Neural cell (in vitro differentiated cells): Measurements from ENCODE around the gene ESPL1. TPM values are rescaled to one million over a fixed set of nuclear protein-coding genes. Genes with fewer than 3 reads are reported as not detected.

Source experiments
- H2AFZ ChIP-seq: fragments of 200-600, 300-800 bp; sonication (generic), shearing (Covaris generic); 2 replicates; pipeline ENCODE4 v1.6.0; 2014; ENCODE audit warnings: low read depth, mild to moderate bottlenecking, antibody characterized with exemption, low read length, moderate library complexity
- H3F3A ChIP-seq: fragments of 200-600 bp; shearing (Covaris generic); 2 replicates; pipeline ENCODE4 v1.6.1; 2016; ENCODE audit warnings: mild to moderate bottlenecking, moderate library complexity, mixed read lengths, antibody characterized with exemption, low read length; ENCODE audit not compliant: insufficient read depth, poor library complexity, severe bottlenecking
- H3K27ac ChIP-seq: fragments of 200-600, 300-800 bp; sonication (generic), shearing (Covaris generic); 2 replicates; pipeline ENCODE4 v1.5.1; 2014; ENCODE audit warnings: mild to moderate bottlenecking, low read length, moderate library complexity
- H3K27me3 ChIP-seq: fragments of 300-800, 200-600 bp; sonication (generic), shearing (Covaris generic); 2 replicates; pipeline ENCODE4 v1.6.0; 2014; ENCODE audit warnings: mild to moderate bottlenecking, low read depth, low read length, moderate library complexity; ENCODE audit not compliant: insufficient read depth
- H3K36me3 ChIP-seq: fragments of 300-800, 200-600 bp; sonication (generic), shearing (Covaris generic); 2 replicates; pipeline ENCODE4 v1.5.1; 2014; ENCODE audit warnings: mild to moderate bottlenecking, antibody characterized with exemption, low read length, moderate library complexity; ENCODE audit not compliant: insufficient read depth
- H3K4me2 ChIP-seq: fragments of 300-800, 200-600 bp; sonication (generic), shearing (Covaris generic); 2 replicates; pipeline ENCODE4 v1.6.0; 2014; ENCODE audit warnings: mild to moderate bottlenecking, low read length
- H3K4me3 ChIP-seq: fragments of 300-800, 200-600 bp; sonication (generic), shearing (Covaris generic); 2 replicates; pipeline ENCODE4 v1.5.1; 2014; ENCODE audit warnings: mild to moderate bottlenecking, low read length, moderate library complexity
- H3K79me2 ChIP-seq: fragments of 200-600 bp; shearing (Covaris generic); replicated peaks from 2 replicates; pipeline ENCODE4 v1.6.0; 2014; ENCODE audit warnings: mild to moderate bottlenecking, low read length, moderate library complexity; ENCODE audit not compliant: insufficient read depth
- H3K9ac ChIP-seq: fragments of 300-800, 200-600 bp; sonication (generic), shearing (Covaris generic); 2 replicates; pipeline ENCODE4 v1.6.1; 2016; ENCODE audit warnings: mild to moderate bottlenecking, low read length, mixed read lengths
- H3K9me2 ChIP-seq: fragments of 200-600 bp; shearing (Covaris generic); 2 replicates; pipeline ENCODE4 v1.6.1; 2016; ENCODE audit warnings: mild to moderate bottlenecking, low read length, mixed read lengths; ENCODE audit not compliant: insufficient read depth
- H3K9me3 ChIP-seq: fragments of 200-600, 300-800 bp; sonication (generic), shearing (Covaris generic); 2 replicates; pipeline ENCODE4 v1.6.1; 2016; ENCODE audit warnings: mild to moderate bottlenecking, mixed run types, low read length, moderate library complexity, mixed read lengths
- H4K20me1 ChIP-seq: fragments of 200-600 bp; shearing (Covaris generic); 2 replicates; pipeline ENCODE4 v1.6.1; 2016; ENCODE audit warnings: mild to moderate bottlenecking, mixed run types; ENCODE audit not compliant: insufficient read depth
- CTCF ChIP-seq: fragments of 450-650 bp; IDR thresholded peaks from 2 replicates; pipeline ENCODE4 v1.5.1; 2014; ENCODE audit warnings: antibody characterized with exemption, mild to moderate bottlenecking, moderate library complexity; ENCODE audit not compliant: poor library complexity, severe bottlenecking
- EP300 ChIP-seq: fragments of 450-650 bp; conservative IDR thresholded peaks from 2 replicates; pipeline ENCODE4 v1.6.1; 2014; ENCODE audit warnings: antibody characterized with exemption, mild to moderate bottlenecking, moderate library complexity; ENCODE audit not compliant: poor library complexity, severe bottlenecking
- EZH2 ChIP-seq: fragments of 200-600, 300-800 bp; shearing (Covaris generic), sonication (generic); IDR thresholded peaks from 2 replicates; pipeline ENCODE4 v1.6.1; 2014; ENCODE audit warnings: antibody characterized with exemption, low read length, borderline replicate concordance, mild to moderate bottlenecking; ENCODE audit not compliant: insufficient read depth, poor library complexity, severe bottlenecking
- MXI1 ChIP-seq: fragments of 450-650 bp; conservative IDR thresholded peaks from 2 replicates; pipeline ENCODE4 v1.6.1; 2014; ENCODE audit warnings: antibody characterized with exemption, mild to moderate bottlenecking; ENCODE audit not compliant: poor library complexity, severe bottlenecking
- POLR2AphosphoS5 ChIP-seq: IDR thresholded peaks from 2 replicates; pipeline ENCODE4 v1.6.1; 2012
- RAD21 ChIP-seq: fragments of 450-650 bp; conservative IDR thresholded peaks from 2 replicates; pipeline ENCODE4 v1.6.1; 2014; ENCODE audit warnings: antibody characterized with exemption, mild to moderate bottlenecking, moderate library complexity
- REST ChIP-seq: IDR thresholded peaks from 2 replicates; pipeline ENCODE4 v1.6.1; 2012; ENCODE audit warnings: borderline replicate concordance
- SMC3 ChIP-seq: fragments of 450-650 bp; conservative IDR thresholded peaks from 2 replicates; pipeline ENCODE4 v1.6.1; 2014; ENCODE audit warnings: antibody characterized with exemption, mild to moderate bottlenecking, moderate library complexity; ENCODE audit not compliant: poor library complexity
- TAF1 ChIP-seq: IDR thresholded peaks from 2 replicates; pipeline ENCODE4 v1.6.1; 2012; ENCODE audit warnings: low read depth
- polyA plus RNA-seq: library from polyadenylated mRNA; depleted of rRNA; stranded (reverse); fragments of >200 nt; gene quantifications from 2 replicates; pipeline ENCODE4 v1.2.3, GENCODE V29; 2014

Gene ESPL1
- polyA plus RNA-seq, 1 donor from 2014 or later = 0.33 TPM

GRCh38 chr12:53236443-53237111 is 31.5 kb upstream of the ESPL1 start:
- Histone ChIP-seq H3K27ac (no peak overlapping the region), H3K27me3 (peaks cover 15% of the 10 kb centered on the region), H3K4me3 (no peak overlapping the region)

GRCh38 chr12:53239643-53240258 is 28.3 kb upstream of the ESPL1 start:
- Histone ChIP-seq H3K27ac (no peak overlapping the region), H3K4me3 (no peak overlapping the region), H3K79me2 (no peaks in the 10 kb centered on the region), H3K36me3 (no peaks in the 10 kb centered on the region), H3F3A (no peaks in the 10 kb centered on the region), H3K4me2 (no peak overlapping the region), H2AFZ (no peak overlapping the region), H3K27me3 (no peaks in the 10 kb centered on the region), H4K20me1 (no peaks in the 10 kb centered on the region), H3K9me2 (no peaks in the 10 kb centered on the region), H3K9ac (no peak overlapping the region), H3K9me3 (no peaks in the 10 kb centered on the region)
- TF ChIP-seq EZH2 (no peak), POLR2AphosphoS5 (no peak), CTCF (no peak), EP300 (no peak), TAF1 (no peak), REST (no peak), SMC3 (no peak), MXI1 (no peak), RAD21 (no peak)

More at GRCh38 chr12:53236443-53237111, 31.5 kb upstream of the ESPL1 start:
- Histone ChIP-seq H3K4me2 (no peak overlapping the region), H3K9me3 (no peaks in the 10 kb centered on the region), H3K9me2 (no peaks in the 10 kb centered on the region), H3K9ac (no peak overlapping the region), H4K20me1 (no peaks in the 10 kb centered on the region), H3K36me3 (no peaks in the 10 kb centered on the region), H3F3A (no peaks in the 10 kb centered on the region), H3K79me2 (no peaks in the 10 kb centered on the region), H2AFZ (no peak overlapping the region)
- TF ChIP-seq EP300 = no peak
